Activated T-cell treated with anti-CD3 and anti-CD28 coated beads for 48 hours (primary cell): ENCODE measurements around the gene FAM221B.

Experiments used
- DNase-seq: peaks from one replicate; pipeline ENCODE4 v3.0.0-alpha.2; 2020; ENCODE audit warnings: low read depth

FAM221B gene

DNA sequence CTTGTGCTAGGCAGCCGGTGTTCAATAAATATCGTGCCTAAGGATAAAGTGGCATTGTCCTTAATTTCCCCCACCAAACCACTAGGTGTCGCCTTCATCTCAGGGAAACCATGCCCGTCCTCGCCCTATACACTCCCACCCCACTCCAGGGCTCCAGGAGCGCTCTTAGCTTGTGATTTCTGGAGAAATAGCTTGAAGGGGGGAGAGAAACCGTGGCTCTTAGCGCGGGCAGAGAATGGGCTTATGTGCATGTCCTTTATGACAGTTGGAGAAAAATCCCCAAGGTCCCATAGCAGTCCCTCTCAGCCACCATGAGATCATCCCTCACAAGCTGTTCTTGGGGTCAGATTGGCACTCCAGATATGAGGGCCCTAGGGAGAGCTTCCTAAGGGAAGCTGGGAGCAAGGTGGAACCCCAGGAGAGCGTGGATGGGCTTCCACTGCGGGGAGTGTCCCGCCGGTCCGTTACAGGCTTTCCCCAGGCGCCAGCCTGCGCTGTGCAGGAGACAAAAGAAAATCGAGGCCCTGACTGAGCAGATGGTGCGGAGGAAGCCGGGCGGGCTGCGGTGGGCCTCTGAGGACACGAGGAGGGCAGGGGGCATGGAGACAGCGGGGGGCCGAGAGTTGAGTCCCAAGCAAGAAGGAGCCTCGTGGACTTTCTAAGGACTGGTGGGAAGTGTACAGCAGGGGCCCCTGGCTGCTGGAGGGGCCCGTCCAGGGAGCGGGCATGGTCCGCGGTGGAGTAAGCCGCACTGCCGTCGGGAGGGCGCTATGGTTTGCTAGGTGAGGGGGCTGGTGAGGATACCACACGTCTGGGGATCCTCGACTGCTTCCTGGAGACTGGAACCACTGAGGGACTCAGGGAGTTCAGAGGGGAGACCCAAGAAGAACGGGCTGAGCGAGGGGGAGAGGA lies 37.9 kb downstream of the FAM221B start:
- DNase-seq = peak; percentile 28

DNA sequence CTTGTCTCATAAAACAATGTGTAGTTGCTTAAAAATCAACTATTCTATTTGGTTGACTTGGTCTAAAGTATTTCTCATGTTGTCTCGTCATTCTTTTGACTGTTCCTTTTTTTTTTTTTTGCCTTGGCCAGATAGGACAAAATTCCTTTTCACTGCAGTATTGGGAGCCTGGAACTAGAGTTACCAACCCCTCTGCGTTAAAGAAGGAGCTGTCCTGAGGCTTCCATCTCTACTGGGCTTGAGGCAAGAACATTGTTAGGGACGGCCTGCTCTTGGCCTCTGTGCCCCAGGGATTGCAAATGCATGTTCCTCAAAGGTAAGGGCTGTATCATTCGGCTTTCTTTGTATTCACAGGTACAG lies 38.5 kb downstream of the FAM221B start:
- DNase-seq = no peak

- no peak for DNase-seq
These were observed 39.0 kb downstream of the FAM221B start for GRCh38 chr9:35789541-35789940.

DNA sequence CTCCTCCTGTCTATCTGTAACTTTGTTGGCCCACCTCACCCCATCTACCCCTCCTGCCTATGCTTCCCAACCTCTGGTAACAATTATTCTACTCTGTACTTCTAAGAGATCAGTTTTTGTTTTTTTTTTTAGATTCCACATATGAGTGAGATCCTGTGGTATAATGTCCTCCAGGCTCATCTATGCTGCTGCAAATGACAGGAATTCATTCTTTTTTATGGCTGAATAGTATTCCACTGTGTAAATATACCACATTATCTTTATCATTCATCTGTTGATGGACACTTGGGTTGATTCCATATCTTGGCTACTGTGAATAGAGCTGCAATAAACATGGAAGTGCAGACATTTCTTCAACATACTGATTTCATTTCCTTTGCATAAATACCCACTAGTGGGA lies 45.1 kb downstream of the FAM221B start:
- no peak for DNase-seq

DNA sequence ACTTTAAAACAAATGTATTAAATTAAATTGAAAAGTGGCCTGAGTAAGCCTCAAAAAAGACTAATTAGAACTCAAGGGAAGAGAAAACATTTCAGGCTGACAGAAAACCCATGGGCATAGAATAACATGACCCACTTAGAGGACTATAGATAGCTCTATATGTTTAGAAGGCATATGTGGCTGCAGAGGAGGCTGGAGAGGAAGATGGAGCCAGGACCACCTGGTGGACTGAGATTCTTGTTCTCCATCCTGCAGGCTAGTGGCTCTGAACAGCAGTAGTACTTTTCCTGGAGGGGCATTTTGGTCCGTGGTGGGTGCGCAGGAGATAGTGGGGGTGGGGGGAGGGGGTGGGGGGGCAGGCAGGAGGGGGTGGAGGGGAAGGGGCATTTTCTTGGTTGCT lies 47.5 kb downstream of the FAM221B start:
- DNase-seq = no peak

- DNase-seq = no peak
These were observed 50.0 kb downstream of the FAM221B start for GRCh38 chr9:35778496-35778895.

DNA sequence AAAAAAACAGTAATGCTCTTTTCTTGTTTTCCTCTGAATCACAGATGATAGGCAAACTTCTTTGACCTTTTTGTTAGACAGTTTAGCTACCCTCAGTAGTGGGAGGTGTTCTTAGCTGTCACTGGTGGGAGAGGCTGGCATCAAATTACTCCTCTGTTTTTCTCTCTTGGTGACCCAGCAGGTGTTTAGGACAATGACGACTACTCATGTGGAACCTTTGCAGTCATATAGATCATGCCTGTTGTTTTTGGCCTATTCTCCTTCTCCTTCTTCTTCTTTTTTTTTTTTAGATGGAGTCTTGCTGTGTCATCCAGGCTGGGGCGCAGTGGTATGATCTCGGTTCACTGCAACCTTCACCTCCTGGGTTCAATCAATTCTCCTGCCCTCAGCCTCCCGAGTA lies 52.5 kb downstream of the FAM221B start:
- no peak for DNase-seq

- no peak for DNase-seq
These were observed 53.5 kb downstream of the FAM221B start for GRCh38 chr9:35774907-35775635.

GRCh38 chr9:35771943-35772342 lies 56.6 kb downstream of the FAM221B start:
- DNase-seq = no peak

GRCh38 chr9:35771534-35771933 lies 57.0 kb downstream of the FAM221B start:
- no peak for DNase-seq

DNA sequence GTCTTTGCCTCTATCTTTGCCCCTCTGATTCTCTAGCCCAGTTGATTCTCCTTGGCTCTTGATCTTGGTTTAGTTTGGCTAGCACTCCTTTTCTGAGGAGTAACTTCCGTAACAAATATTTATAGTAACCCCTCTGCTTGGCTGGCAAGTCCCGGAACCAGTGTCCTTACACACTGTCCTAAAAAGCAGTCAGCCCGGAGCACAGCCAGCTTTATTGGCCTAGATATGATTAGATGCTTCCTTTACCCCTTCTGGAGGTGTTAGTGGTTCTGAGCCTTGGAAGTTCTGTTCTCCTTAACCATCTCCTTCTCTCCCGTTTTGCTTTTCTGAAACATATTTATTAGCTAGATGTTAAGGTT lies 57.5 kb downstream of the FAM221B start:
- DNase-seq = no peak

- DNase-seq = no peak
These were observed 58.8 kb downstream of the FAM221B start for GRCh38 chr9:35769763-35770162.

DNA sequence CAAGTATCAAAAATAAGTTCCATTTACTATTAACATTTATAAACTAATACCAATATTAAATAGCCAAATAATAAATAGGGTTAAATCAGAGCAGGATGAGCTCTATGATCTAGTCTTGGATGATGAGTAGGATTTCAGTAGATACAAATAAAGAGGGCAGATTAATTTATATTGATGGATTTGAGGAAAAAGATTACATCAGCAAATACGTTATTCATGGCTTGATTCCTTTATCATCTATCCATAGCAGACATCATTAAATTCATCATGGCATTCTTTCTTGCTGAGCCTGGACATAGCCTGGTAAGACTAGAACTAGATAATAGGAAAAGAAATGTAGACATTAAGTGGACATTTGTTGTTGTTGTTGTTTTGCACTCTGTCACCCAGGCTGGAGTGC lies 61.1 kb downstream of the FAM221B start:
- no peak for DNase-seq

- no peak for DNase-seq
These were observed 61.5 kb downstream of the FAM221B start for GRCh38 chr9:35766997-35767396.
